SK-MEL-5 (cell line): ENCODE results near the gene TMSB15A. TPM values are rescaled to one million over a fixed set of nuclear protein-coding genes. Genes with fewer than 3 reads are reported as not detected.
"Not testable (repeated sequence)": the region's sequence is repeated elsewhere in the genome, so short reads cannot be mapped to it uniquely, and the experiment has no call there.

Experiments
- DNase-seq: peaks from one replicate; pipeline ENCODE4 v3.0.0-alpha.2; 2016; ENCODE audit warnings: low read depth, low spot score
- in situ Hi-C: cut with HindIII; loops from 2 replicates; pipeline ENCODE4 v1.10.0; 2016; ENCODE audit warnings: low sequenced_read_pairs, high pct_unique_total_duplicates, low pct_unique_long_range_greater_than_20kb
- polyA plus RNA-seq, 2 experiments: library from polyadenylated mRNA; depleted of rRNA; stranded (reverse); fragments of >200 nt; gene quantifications; 2 replicates each; pipeline ENCODE4 v1.2.3, GENCODE V29; 2015
- total RNA-seq: library from RNA; depleted of rRNA; stranded (reverse); fragments of >200 nt; shearing (Covaris generic); gene quantifications from 2 replicates; pipeline ENCODE4 v1.2.3, GENCODE V29; 2014; rRNA removed

TMSB15A gene
- 4.2 and 6.0 TPM in 2 replicates for total RNA-seq
- 5.2 and 5.6 TPM in 2 replicates for polyA plus RNA-seq (2015; cell fraction: cytosol; rRNA removed)
- not detected in 2 replicates for polyA plus RNA-seq (2015; cell fraction: nucleus; rRNA removed)

DNA sequence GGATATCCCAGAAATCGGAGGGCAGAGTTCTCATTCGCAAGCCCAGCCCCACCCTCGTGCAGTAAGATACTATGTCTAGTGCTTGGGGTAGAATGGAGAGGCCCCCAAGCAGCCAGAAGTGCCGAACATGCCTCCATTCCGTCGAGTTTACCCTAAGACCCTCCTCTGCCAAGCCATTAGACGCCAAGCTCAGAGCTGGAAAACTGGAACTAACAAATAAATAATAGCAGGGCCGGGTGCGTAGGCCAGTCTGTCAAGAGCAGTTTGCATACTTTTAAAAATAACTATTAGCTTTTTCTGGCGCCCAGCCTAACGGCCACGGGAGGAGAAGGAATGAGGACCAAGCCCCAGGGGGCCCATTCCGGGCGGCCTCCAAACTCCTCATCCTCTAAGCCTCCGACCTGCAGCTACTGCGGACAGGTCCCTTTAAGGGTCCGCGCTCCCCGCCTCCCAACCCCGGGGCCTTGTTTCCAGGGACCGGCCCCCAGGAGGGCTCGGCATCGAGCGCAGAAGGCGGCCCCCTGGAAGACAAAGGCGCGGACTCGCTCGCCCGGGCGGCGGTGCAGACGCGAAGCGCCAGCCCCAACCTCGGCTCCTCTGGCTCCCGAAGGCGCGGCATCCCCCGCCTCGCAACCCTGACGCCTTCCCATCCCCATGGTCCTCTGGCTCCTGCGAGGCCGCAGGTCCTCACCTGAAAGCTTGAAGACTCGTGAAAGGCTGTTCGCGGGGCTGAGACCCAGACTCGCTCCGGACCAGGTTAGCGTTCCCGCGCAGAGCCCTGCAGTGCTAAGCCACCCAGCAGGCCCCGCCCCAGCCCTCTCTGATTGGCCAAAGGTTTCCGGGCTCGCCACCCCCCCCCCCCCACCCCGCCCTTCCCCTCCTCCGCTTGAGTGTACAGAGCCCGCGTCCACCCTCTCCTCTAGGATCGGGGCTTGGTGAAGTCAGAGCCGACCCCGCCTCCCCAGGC, at the start of gene TMSB15A:
TMSB15A (minus strand) TSS at position 765 of the 967 bp plus-strand sequence.
- in situ Hi-C loops, result no loop called here
- DNase-seq, result peak; percentile 53

DNA sequence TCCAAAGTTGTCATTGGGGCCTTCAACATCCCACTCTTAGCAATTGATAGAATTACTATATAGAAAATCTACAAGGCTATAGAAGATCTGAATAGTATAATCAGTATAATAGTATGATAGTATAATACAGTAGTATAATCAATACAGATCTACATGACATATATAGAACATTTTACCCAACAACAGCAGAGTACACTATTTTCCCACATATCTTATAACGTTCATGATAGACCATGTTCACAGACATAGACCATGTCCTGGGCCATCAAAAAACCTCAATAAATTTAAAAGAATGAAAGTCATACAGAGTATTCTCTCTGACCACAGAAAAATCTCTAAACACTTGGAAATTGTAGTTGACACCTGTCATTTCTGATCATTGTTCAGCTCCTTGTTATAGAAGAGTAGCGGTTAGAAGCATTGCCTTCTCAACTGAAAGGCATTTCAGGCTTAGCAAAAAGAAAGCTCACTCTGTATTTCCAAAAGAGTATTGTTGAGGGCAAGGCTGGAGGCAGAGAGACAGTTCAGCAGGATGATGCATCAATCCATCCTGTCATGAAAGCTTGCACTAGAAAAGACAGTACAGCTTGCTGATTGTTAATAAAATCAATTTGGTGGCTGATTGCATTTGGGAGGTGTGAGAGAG, 44.0 kb upstream of the TMSB15A start:
- no peak for DNase-seq
- in situ Hi-C loops, result no loop called here

DNA sequence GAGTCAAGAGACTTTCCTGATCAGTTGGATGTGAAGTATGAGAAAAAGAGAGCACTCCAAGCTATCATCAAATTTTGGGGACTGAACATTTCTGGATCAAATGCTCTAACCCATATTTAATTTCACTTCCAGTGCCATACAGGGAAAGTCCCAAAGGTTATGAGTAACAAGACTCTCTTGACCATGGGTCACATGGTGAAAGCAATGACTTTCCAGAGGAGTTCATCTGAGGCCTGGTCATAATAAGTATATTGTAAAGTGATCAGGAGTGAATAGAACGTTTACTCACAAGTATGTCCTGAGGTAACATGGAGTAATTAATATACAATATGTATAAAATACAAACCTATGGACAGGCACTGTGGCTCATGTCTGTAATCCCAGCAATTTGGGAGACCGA, 42.1 kb upstream of the TMSB15A start:
- in situ Hi-C loops, result no loop called here

DNA sequence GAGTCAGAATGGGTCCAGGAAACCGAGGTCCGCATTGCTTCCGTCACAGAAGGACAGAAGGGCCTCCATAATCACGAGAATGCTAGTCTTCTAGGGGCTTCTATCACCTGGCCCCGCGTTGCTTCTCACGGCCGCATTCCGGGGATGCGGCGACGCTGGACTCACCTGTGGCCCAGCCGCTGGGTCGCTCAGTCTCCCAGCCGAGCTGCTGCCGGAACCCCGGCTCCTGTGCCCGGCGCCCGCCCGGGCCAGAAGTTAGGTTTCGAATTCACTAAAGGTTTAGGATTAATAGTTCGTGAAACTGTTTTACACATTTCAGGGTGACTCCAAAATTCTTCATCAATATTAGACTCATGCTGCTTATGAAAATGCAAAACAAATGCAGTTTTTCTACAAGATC, 31.7 kb upstream of the TMSB15A start:
- in situ Hi-C loops, result no loop called here

More for the DNA sequence above, 42.1 kb upstream of the TMSB15A start:
- peak; percentile 43 for DNase-seq

DNA sequence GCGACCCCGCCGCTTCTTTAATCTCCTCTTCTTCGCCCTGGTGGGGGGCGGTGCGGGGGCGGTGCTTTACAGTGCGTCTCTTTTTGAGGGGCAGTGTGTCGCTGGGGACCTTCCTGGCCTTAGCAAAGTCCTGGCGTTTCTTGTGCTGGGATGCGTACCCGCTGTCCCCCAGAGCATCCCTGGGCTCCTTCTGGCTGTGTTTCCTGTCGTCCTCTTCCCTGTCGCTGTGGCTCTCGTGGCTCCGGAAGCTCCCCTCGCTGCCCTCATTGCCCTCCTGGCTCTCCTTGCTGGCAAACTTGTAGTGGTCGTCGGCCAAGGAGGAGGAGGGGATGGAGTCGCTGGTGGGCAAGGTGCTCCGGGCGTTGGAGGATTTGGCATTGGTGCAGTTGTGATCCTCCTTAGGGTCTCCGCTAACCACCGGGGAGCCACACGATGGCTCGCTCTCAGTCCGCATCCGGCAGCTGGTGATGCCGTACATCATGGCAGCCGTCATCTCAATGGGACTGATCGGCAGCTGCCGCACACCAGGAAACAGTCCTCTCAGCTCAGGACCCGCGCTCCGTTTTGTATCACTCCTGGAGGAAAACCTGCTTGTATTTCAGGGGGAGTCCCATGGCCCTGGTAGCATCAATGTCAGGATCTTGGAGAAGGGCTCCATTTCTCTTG, 30.4 kb upstream of the TMSB15A start:
- in situ Hi-C loops, result no loop called here
- no peak for DNase-seq

More for the DNA sequence above, 31.7 kb upstream of the TMSB15A start:
- no peak for DNase-seq

DNA sequence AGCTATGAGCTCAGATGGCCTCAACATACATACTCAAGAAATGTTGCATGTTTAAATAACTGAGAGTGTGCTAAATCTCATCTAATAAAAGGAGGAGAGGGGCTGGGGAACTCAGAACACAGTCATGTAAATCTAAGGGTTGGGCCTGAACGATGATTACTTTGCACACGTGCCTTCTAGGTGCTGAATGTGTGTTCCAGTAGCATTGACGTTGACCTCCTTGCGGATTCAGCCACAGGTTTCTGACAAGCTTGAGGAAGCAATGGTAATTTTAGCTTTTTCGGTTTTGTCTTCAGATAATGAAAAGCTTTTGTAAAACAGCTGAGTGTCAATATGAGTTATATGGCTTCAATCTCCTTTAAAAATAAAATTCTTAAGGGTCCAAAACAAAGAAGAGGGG, 29.6 kb upstream of the TMSB15A start:
- DNase-seq, in situ Hi-C loops: not testable (repeated sequence)

DNA sequence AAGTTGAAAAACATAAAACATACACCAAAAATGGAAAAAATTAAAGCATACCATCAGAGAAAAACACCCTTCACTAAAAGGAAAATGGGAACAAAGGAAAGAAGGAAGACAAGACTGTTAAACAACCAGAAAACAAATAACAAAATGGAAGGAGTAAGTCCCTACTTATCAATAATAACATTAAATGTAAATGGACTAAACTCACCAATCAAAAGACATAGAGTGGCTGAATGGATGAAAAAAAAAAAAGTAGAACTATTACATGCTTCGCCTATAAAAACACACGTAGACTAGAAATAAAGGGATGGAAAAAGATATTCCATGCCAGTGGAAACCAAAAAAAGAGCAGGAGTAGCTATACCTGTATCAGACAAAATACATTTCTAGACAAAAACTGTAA, 19.4 kb upstream of the TMSB15A start:
- in situ Hi-C loops, result no loop called here
- DNase-seq, result no peak

DNA sequence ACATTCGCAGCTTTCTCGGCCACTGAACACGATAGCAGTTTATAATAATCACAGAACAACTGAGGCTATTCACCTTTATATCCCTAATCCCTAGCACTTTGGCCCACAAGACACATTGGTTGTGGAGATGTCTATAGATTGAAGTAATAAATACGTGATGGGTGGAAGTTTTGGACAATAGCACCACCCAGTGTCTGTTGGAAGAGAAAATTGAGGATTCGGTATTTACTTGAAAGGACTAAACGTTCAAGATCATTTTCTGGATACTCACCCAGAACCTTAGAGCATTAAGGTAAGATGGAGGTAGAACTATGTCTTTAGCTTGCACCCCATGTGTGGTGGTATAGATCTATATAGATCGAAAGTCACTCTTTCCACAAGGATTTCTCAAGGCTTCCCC, 787 bp upstream of the TMSB15A start:
- in situ Hi-C loops, result no loop called here

DNA sequence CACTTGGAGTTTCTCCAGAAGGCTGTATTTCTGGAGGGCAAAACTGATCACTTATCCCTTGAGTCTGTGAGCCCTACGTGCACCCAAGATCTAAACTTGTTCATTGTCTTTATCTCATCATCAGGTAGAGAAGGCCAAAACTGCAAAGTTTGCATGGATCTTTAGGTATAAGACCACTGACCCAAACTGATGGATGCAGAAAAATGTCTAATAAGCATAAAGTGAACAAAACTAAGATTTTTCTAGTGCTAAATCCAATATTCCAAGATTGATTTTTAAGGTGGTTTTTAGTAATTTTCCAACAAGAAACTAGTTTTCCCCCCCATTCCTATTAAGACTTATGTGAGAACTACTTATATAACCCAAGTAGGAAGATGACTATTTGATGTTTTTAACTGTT, 2.0 kb downstream of the TMSB15A start:
- DNase-seq, result no peak
- in situ Hi-C loops, result no loop called here

More for the DNA sequence above, 787 bp upstream of the TMSB15A start:
- peak; percentile 58 for DNase-seq

DNA sequence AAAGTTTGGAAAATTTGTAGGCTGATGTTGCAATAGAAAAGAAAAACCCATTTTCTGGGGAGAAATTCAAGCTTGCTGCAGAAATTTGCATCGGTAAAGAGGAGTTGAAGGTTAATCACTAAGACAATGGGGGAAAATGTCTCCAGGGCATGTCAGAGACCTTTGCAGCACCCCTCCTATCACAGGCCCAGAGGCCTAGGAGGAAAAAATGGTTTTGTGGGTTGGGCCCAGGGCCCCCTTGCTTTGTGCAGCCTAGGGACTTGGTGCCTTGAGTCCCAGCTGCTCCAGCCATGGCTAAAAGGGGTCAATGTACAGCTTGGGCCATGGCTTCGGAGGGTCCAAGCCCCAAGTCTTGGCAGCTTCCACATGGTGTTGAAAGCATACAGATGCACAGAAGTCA, 17.8 kb downstream of the TMSB15A start:
- in situ Hi-C loops, result no loop called here
- no peak for DNase-seq

DNA sequence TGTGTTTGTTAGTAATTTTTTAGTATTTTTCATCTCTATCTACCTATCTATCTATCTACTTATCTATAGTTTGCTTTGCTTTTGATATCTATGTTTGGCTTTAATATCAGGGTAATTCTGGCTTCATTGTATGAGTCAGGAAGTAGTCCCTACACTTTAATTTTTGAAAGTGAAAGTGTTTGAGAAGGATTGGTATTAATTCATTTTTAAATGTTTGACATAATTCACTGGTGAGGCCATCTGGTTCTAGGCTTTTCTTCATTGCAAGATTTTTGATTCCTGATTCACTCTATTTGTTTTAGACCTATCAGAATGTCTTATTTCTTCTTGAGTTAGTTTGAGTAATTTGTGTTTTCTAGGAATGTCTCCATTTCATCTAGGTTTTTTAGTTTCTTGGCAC, 24.8 kb downstream of the TMSB15A start:
- no peak for DNase-seq
- in situ Hi-C loops, result no loop called here

DNA sequence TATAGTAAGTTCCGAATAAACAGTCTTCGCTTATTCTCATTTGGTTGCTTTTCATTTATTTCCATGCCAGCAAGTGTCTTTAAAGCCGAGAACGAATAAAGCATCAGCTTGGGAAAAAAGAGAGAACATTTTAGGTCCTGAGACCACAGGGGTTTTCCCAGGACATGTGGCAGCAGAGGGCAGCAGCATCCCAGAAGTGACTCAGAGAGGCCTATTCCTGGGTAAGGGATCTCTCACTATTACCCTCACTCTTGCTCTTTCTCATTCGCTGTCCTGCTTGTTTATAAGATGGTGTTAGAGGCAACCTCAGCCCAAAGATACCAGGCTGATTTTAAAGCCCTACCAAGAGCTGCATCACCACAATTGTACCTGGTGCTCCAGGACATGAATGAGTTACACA, 37.8 kb downstream of the TMSB15A start:
- in situ Hi-C loops, DNase-seq: not testable (repeated sequence)

DNA sequence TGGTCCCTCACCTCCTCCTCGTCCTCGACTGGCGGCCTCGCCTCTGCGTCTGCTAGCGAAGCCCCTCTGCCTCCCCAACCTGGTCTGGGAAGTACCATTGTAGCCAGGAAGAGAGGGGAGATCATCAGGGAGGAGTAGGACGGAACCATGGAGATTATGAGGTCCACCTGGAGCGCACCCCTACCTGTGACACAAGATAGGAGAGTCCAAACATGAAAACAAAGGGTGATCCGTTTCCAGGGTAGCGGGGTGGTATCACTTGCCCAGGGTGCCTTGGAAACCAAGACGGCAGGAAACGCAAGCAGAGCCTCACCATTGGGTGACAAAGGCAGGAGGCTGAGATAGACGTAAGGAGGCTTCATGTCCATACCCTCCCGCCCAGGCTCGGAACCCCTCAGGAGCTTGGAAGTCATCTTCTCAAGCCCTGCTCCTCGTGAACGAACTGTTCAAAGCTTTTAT, 44.7 kb downstream of the TMSB15A start, which contains the start of gene TCP11X2:
TCP11X2 (minus strand) TSS at position 51 of the 459 bp plus-strand sequence.
- DNase-seq, in situ Hi-C loops: not testable (repeated sequence)

DNA sequence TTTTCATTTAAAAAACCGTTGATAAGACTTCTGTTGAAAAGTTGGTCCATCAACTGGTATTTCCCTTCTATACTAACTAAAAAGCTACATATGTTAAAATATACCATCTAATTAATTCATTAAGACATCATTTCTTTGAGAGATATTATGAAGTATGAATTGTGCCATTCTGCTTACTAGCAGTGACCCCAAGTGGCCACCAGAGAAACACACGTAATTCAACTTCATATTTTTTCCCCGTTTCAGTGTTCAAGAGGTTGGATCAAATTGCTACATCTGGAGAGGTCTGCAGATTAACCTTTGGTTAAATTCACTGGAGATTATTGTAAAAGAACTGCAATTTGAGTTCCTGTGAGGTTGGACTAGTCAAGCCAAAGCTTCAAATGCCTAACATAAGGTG, 46.3 kb downstream of the TMSB15A start:
- in situ Hi-C loops, DNase-seq: not testable (repeated sequence)
